NCI-H187 (cell line): Measurements from ENCODE around the gene MASP1.

Experiments used
- DNase-seq, 2 experiments: peaks; one replicate each; lab custom pipeline; 2025; lab: John Stamatoyannopoulos, UW

Gene MASP1

GRCh38 chr3:187293516-187294430 is 2.2 kb upstream of the MASP1 start:
- no peak for DNase-seq

GRCh38 chr3:187292631-187293515 is 1.3 kb upstream of the MASP1 start:
- DNase-seq: no peak

- DNase-seq: no peak
Observed at GRCh38 chr3:187292181-187292580, 644 bp upstream of the MASP1 start.

- DNase-seq: no peak
Observed at GRCh38 chr3:187291001-187291511, 481 bp downstream of the MASP1 start.

- no peak for DNase-seq
Observed at GRCh38 chr3:187290503-187290902, 1.0 kb downstream of the MASP1 start.

- no peak for DNase-seq
Observed at GRCh38 chr3:187288855-187289605, 2.5 kb downstream of the MASP1 start.

- DNase-seq: no peak
Observed at GRCh38 chr3:187288131-187288854, 3.2 kb downstream of the MASP1 start.

- DNase-seq: no peak
Observed at GRCh38 chr3:187287256-187287655, 4.3 kb downstream of the MASP1 start.

- DNase-seq: no peak
Observed at GRCh38 chr3:187286467-187287059, 5.0 kb downstream of the MASP1 start.

- DNase-seq: no peak
Observed at GRCh38 chr3:187281191-187281714, 10.3 kb downstream of the MASP1 start.

- no peak for DNase-seq
Observed at GRCh38 chr3:187280644-187281043, 10.9 kb downstream of the MASP1 start.

GRCh38 chr3:187277129-187277462 is 14.4 kb downstream of the MASP1 start:
- no peak for DNase-seq

GRCh38 chr3:187276397-187277128 is 15.0 kb downstream of the MASP1 start:
- no peak for DNase-seq

GRCh38 chr3:187274977-187275338 is 16.6 kb downstream of the MASP1 start:
- no peak for DNase-seq

- no peak for DNase-seq
Observed at GRCh38 chr3:187274315-187274976, 17.1 kb downstream of the MASP1 start.

GRCh38 chr3:187271582-187271981 is 20.0 kb downstream of the MASP1 start:
- DNase-seq: no peak

GRCh38 chr3:187269486-187269885 is 22.1 kb downstream of the MASP1 start:
- DNase-seq: no peak

GRCh38 chr3:187267306-187267705 is 24.2 kb downstream of the MASP1 start:
- no peak for DNase-seq

GRCh38 chr3:187266691-187267090 is 24.8 kb downstream of the MASP1 start:
- DNase-seq: no peak
